HEK293 (cell line): ENCODE data around the gene ARL14EP.

Experiments
- CTCF ChIA-PET: fragments of 350-600 bp; formaldehyde crosslinking; extraction: SDS; loops from one replicate; lab custom pipeline; 2021; ENCODE audit warnings: antibody characterized with exemption; lab: Yijun Ruan, JAX
- POLR2A ChIA-PET: fragments of 300-600 bp; formaldehyde crosslinking; extraction: SDS; loops from one replicate; lab custom pipeline; 2020; ENCODE audit warnings: antibody characterized with exemption, inconsistent platforms; lab: Yijun Ruan, JAX
- H3K27ac ChIP-seq: fragments of 200-500 bp; sonication (Bioruptor generic); 2 replicates; pipeline ENCODE4 v1.5.1; 2014; ENCODE audit warnings: low read depth, low read length, control low read depth, inconsistent platforms; ENCODE audit errors: extremely low read depth
- H3K36me3 ChIP-seq, 2 experiments: fragments of 200-500 bp in 1 of 2; sonication (Bioruptor generic) in 1 of 2; 1 replicate in 1 of 2; 2 replicates in 1 of 2; pipeline ENCODE4 v1.5.1; 2014 to 2017; ENCODE audit warnings: inconsistent platforms in 2 of 2, low read length in 2 of 2; ENCODE audit not compliant: control insufficient read depth in 2 of 2, insufficient read depth in 1 of 2
- H3K4me1 ChIP-seq: fragments of 200-500 bp; sonication (Bioruptor generic); 2 replicates; pipeline ENCODE4 v1.5.1; 2014; ENCODE audit warnings: mild to moderate bottlenecking, low read length, inconsistent platforms; ENCODE audit not compliant: control insufficient read depth, insufficient read depth
- H3K4me3 ChIP-seq: 2 replicates; pipeline ENCODE4 v1.5.1; 2011; ENCODE audit warnings: low read depth, mild to moderate bottlenecking, control low read depth, low read length, moderate library complexity
- H3K9me3 ChIP-seq: fragments of 200-500 bp; sonication (Bioruptor generic); 2 replicates; pipeline ENCODE4 v1.5.1; 2014; ENCODE audit warnings: low read depth, low read length, inconsistent platforms; ENCODE audit not compliant: control insufficient read depth, insufficient read depth
- GLI2 ChIP-seq: fragments of 450-650 bp; formaldehyde crosslinking; IDR thresholded peaks from 2 replicates; pipeline ENCODE4; 2017; ENCODE audit warnings: missing biosample characterization, missing genetic modification characterization, low read depth, borderline replicate concordance
- KLF10 ChIP-seq: fragments of 450-650 bp; IDR thresholded peaks from 2 replicates; pipeline ENCODE4 v1.5.1; 2018; ENCODE audit warnings: missing biosample characterization, mild to moderate bottlenecking, missing genetic modification characterization
- ZBTB8A ChIP-seq: fragments of 450-650 bp; formaldehyde crosslinking; IDR thresholded peaks from 2 replicates; pipeline ENCODE4 v1.5.1; 2016; ENCODE audit warnings: missing biosample characterization, missing genetic modification characterization
- ZFHX2 ChIP-seq: fragments of 450-650 bp; formaldehyde crosslinking; conservative IDR thresholded peaks from 2 replicates; pipeline ENCODE4 v1.5.1; 2016; ENCODE audit warnings: missing biosample characterization, missing genetic modification characterization
- ZFP69B ChIP-seq: fragments of 450-650 bp; formaldehyde crosslinking; IDR thresholded peaks from 2 replicates; pipeline ENCODE4 v1.5.1; 2016; ENCODE audit warnings: missing biosample characterization, missing genetic modification characterization
- ZNF146 ChIP-seq: fragments of 450-650 bp; formaldehyde crosslinking; IDR thresholded peaks from 2 replicates; pipeline ENCODE4 v1.5.1; 2016; ENCODE audit warnings: missing biosample characterization, missing genetic modification characterization
- ZNF174 ChIP-seq: fragments of 450-650 bp; formaldehyde crosslinking; IDR thresholded peaks from 2 replicates; pipeline ENCODE4 v1.5.0; 2017; ENCODE audit warnings: missing biosample characterization, mild to moderate bottlenecking, missing genetic modification characterization
- ZNF175 ChIP-seq: fragments of 450-650 bp; formaldehyde crosslinking; IDR thresholded peaks from 2 replicates; pipeline ENCODE4 v1.5.1; 2016; ENCODE audit warnings: missing biosample characterization, missing genetic modification characterization
- ZNF544 ChIP-seq: fragments of 450-650 bp; formaldehyde crosslinking; IDR thresholded peaks from 2 replicates; pipeline ENCODE4 v1.5.0; 2017; ENCODE audit warnings: missing biosample characterization, missing genetic modification characterization
- ZNF548 ChIP-seq: fragments of 450-650 bp; formaldehyde crosslinking; IDR thresholded peaks from 2 replicates; pipeline ENCODE4 v1.5.1; 2016; ENCODE audit warnings: missing biosample characterization, missing genetic modification characterization
- ZNF610 ChIP-seq: fragments of 450-650 bp; formaldehyde crosslinking; IDR thresholded peaks from 2 replicates; pipeline ENCODE4 v1.5.1; 2016; ENCODE audit warnings: missing biosample characterization, missing genetic modification characterization, borderline replicate concordance
- ZNF623 ChIP-seq: fragments of 450-650 bp; formaldehyde crosslinking; IDR thresholded peaks from 2 replicates; pipeline ENCODE4 v1.5.1; 2016; ENCODE audit warnings: missing biosample characterization, missing genetic modification characterization
- ZNF76 ChIP-seq: fragments of 450-650 bp; formaldehyde crosslinking; IDR thresholded peaks from 2 replicates; pipeline ENCODE4; 2016; ENCODE audit warnings: low read depth, missing biosample characterization, missing genetic modification characterization, borderline replicate concordance
- TF ChIP-seq, protein P1 (sequence below): fragments of 450-650 bp; formaldehyde crosslinking; IDR thresholded peaks from 2 replicates; pipeline ENCODE4 v1.5.1; 2017; ENCODE audit warnings: missing biosample characterization, missing genetic modification characterization
- TF ChIP-seq, protein P2 (sequence below): fragments of 450-650 bp; formaldehyde crosslinking; optimal IDR thresholded peaks from 2 replicates; pipeline ENCODE3; 2016; ENCODE audit warnings: missing biosample characterization, mild to moderate bottlenecking, missing genetic modification characterization
- TF ChIP-seq, protein P3 (sequence below): fragments of 450-650 bp; formaldehyde crosslinking; conservative IDR thresholded peaks from 2 replicates; pipeline ENCODE4 v1.5.1; 2016; ENCODE audit warnings: low read depth, missing biosample characterization, missing genetic modification characterization

Gene ARL14EP

DNA sequence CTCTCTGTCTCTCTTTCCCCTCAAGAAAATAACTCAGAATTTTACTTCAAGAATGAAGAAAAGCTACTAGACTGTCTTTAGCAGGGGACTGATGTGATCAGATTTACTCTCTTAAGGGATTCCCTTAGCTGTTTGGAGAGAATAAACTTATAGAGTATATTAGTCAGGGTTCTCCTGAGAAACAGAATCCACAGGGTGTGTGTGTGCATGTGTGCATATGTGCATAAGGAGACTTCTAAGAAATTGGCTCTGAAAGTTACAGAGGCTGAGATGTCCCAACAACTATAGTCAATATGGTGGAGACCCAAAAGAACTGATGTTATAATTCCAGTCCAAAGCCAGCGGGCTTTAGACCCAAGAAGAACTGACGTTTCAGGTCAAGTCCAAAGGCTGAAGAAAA is 43.1 kb upstream of the ARL14EP start (continued):
- TF ChIP-seq ZNF610 (tag by site-specific recombination) (no peak), KLF10 (tag by site-specific recombination) (no peak)
- TF ChIP-seq, protein P1, sequence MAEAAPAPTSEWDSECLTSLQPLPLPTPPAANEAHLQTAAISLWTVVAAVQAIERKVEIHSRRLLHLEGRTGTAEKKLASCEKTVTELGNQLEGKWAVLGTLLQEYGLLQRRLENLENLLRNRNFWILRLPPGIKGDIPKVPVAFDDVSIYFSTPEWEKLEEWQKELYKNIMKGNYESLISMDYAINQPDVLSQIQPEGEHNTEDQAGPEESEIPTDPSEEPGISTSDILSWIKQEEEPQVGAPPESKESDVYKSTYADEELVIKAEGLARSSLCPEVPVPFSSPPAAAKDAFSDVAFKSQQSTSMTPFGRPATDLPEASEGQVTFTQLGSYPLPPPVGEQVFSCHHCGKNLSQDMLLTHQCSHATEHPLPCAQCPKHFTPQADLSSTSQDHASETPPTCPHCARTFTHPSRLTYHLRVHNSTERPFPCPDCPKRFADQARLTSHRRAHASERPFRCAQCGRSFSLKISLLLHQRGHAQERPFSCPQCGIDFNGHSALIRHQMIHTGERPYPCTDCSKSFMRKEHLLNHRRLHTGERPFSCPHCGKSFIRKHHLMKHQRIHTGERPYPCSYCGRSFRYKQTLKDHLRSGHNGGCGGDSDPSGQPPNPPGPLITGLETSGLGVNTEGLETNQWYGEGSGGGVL = no peak
- TF ChIP-seq, all 188 proteins: peak for 0

DNA sequence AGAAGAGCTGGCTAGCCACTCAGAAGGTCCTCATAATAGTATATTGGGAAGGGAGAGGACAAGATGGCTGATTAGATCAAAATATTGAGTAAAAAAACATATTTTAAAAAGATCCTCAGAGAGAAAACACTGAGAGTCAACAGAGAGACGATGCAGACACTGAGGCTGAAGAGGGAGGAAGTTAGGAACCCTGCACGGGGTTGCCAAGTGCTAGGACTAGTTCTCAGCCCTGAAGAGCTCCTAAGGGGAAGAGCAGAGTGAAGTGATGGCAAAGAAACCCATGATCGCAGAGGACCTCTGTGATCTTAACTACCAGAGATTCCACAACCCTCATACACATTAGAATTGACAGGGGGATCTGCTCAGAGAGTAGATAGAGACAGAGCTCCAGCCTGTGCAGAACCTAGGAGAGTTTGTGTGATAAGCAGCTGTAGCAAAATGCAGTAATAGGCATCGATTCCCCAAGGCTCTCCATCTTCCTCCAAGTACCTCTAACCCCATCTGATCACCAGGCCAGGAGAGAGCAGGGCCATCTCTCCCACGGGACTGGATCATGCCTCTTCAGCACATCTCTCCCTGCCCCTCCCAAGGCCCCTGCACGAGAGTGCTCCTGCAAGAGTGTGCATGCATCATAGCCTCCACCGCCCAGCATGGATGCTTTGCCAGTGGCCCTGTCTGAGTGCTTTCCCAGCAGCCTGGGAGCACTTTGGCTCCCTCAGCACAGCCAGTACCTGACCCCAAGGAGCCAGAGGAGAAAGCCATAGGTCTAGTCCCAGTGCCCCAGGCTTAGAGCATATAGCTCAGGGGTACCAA is 41.2 kb upstream of the ARL14EP start:
- ChIA-PET POLR2A (no interaction called here), CTCF (no interaction called here)
- no peaks in the 10 kb centered on the region for H3K4me1 ChIP-seq
- H3K27ac ChIP-seq = no peak overlapping the region
- TF ChIP-seq ZNF623 (tag by site-specific recombination) = no peak
- TF ChIP-seq, protein P2, sequence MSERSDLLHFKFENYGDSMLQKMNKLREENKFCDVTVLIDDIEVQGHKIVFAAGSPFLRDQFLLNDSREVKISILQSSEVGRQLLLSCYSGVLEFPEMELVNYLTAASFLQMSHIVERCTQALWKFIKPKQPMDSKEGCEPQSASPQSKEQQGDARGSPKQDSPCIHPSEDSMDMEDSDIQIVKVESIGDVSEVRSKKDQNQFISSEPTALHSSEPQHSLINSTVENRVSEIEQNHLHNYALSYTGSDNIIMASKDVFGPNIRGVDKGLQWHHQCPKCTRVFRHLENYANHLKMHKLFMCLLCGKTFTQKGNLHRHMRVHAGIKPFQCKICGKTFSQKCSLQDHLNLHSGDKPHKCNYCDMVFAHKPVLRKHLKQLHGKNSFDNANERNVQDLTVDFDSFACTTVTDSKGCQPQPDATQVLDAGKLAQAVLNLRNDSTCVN = no peak
- no peak for TF ChIP-seq ZNF174
- TF ChIP-seq, protein P3, sequence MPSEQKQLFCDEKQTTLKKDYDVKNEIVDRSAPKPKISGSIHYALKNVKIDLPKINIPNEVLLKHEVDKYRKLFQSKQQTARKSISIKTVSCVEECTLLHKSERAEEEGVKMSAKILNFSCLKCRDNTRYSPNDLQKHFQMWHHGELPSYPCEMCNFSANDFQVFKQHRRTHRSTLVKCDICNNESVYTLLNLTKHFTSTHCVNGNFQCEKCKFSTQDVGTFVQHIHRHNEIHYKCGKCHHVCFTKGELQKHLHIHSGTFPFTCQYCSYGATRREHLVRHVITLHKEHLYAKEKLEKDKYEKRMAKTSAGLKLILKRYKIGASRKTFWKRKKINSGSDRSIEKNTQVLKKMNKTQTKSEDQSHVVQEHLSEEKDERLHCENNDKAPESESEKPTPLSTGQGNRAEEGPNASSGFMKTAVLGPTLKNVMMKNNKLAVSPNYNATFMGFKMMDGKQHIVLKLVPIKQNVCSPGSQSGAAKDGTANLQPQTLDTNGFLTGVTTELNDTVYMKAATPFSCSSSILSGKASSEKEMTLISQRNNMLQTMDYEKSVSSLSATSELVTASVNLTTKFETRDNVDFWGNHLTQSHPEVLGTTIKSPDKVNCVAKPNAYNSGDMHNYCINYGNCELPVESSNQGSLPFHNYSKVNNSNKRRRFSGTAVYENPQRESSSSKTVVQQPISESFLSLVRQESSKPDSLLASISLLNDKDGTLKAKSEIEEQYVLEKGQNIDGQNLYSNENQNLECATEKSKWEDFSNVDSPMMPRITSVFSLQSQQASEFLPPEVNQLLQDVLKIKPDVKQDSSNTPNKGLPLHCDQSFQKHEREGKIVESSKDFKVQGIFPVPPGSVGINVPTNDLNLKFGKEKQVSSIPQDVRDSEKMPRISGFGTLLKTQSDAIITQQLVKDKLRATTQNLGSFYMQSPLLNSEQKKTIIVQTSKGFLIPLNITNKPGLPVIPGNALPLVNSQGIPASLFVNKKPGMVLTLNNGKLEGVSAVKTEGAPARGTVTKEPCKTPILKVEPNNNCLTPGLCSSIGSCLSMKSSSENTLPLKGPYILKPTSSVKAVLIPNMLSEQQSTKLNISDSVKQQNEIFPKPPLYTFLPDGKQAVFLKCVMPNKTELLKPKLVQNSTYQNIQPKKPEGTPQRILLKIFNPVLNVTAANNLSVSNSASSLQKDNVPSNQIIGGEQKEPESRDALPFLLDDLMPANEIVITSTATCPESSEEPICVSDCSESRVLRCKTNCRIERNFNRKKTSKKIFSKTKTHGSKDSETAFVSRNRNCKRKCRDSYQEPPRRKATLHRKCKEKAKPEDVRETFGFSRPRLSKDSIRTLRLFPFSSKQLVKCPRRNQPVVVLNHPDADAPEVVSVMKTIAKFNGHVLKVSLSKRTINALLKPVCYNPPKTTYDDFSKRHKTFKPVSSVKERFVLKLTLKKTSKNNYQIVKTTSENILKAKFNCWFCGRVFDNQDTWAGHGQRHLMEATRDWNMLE (tag by site-specific recombination) = no peak
- TF ChIP-seq ZFP69B = no peak
- TF ChIP-seq ZBTB8A (tag by site-specific recombination) = no peak
- TF ChIP-seq ZNF548 = no peak
- no peak for TF ChIP-seq ZNF175 (tag by site-specific recombination)
- TF ChIP-seq ZNF146 (tag by site-specific recombination) = no peak
- TF ChIP-seq GLI2 (tag by site-specific recombination) = no peak
- TF ChIP-seq ZNF544 (tag by site-specific recombination) = no peak
- TF ChIP-seq ZNF76 (tag by site-specific recombination) = no peak
- no peak for TF ChIP-seq ZFHX2 (tag by site-specific recombination)
- TF ChIP-seq, all 188 proteins: peak for 0
- no peaks in the 10 kb centered on the region for H3K9me3 ChIP-seq
- H3K4me3 ChIP-seq = no peak overlapping the region
- H3K36me3 ChIP-seq = no peaks in the 10 kb centered on the region
